ENCODE results near the gene IFNA5. TPM values are rescaled to one million over a fixed set of nuclear protein-coding genes. Genes with fewer than 3 reads are reported as not detected.

IFNA5 gene
- total and polyA plus RNA-seq, 2 of the 13 experiments (the other 11 are each of a cell fraction or from before 2014, with no cell fraction given) = not detected

GRCh38 chr9:21334701-21335632 is 29.9 kb upstream of the IFNA5 start, which contains the start of gene KLHL9 (continued):
- TF ChIP-seq ZNF564 (CRISPR knock-in tag; IDR thresholded peaks at IDR 0.05) (peak; percentile 46; the same call in 1 of the 2 replicates), KAT7 (CRISPR knock-in tag; IDR thresholded peaks at IDR 0.05; ENCODE audit: borderline replicate concordance) (peak; percentile 87; the same call in 1 of the 2 replicates), ZNF614 (CRISPR knock-in tag; IDR thresholded peaks at IDR 0.05; ENCODE audit: borderline replicate concordance) (no peak), YY1 (IDR thresholded peaks at IDR 0.05; ENCODE audit: insufficient read depth, insufficient replicate concordance, low read depth, low read length) (no peak), TGIF2 (CRISPR knock-in tag; IDR thresholded peaks at IDR 0.05) (no peak), ZNF567 (CRISPR knock-in tag; IDR thresholded peaks at IDR 0.05; ENCODE audit: borderline replicate concordance) (no peak), PRMT3 (CRISPR knock-in tag; IDR thresholded peaks at IDR 0.05; ENCODE audit: borderline replicate concordance, low read depth) (no peak), REL (CRISPR knock-in tag; conservative IDR thresholded peaks at IDR 0.05) (no peak), IRF9 (CRISPR knock-in tag; IDR thresholded peaks at IDR 0.05; ENCODE audit: borderline replicate concordance) (no peak; the same call in 1 of the 2 replicates), HNRNPL (IDR thresholded peaks at IDR 0.05; ENCODE audit: low read depth, low read length) (0 out of 2 replicates have a peak, but pooled peaks have one; percentile 56), ATF5 (CRISPR knock-in tag; IDR thresholded peaks at IDR 0.05; ENCODE audit: low read depth) (0 out of 2 replicates have a peak, but pooled peaks have one; percentile 41), THAP11 (CRISPR knock-in tag; IDR thresholded peaks at IDR 0.05) (peak; percentile 69; the same call in 1 of the 2 replicates), ZBTB14 (CRISPR knock-in tag; IDR thresholded peaks at IDR 0.05) (no peak), TCF7L2 (IDR thresholded peaks at IDR 0.05; ENCODE audit: low read depth, low read length) (no peak), ESRRA (CRISPR knock-in tag; IDR thresholded peaks at IDR 0.05; ENCODE audit: low read depth) (no peak), ZNF432 (CRISPR knock-in tag; IDR thresholded peaks at IDR 0.05; ENCODE audit: borderline replicate concordance) (no peak), ZNF337 (CRISPR knock-in tag; IDR thresholded peaks at IDR 0.05; ENCODE audit: borderline replicate concordance, low read depth) (no peak), HMGXB3 (CRISPR knock-in tag; IDR thresholded peaks at IDR 0.05; ENCODE audit: borderline replicate concordance) (0 out of 2 replicates have a peak, but pooled peaks have one; percentile 54), ZFP82 (CRISPR knock-in tag; IDR thresholded peaks at IDR 0.05; ENCODE audit: borderline replicate concordance) (peak; percentile 59; the same call in 1 of the 2 replicates), MXD1 (CRISPR knock-in tag; IDR thresholded peaks at IDR 0.05) (peak; percentile 93)

Measured in HepG2 (cell line).